HepG2 (cell line): ENCODE results near the gene LYST. TPM values are rescaled to one million over a fixed set of nuclear protein-coding genes. Genes with fewer than 3 reads are reported as not detected.

ENCODE experiments used
- ADNP ChIP-seq: sonication (generic); formaldehyde crosslinking; IDR thresholded peaks from 2 replicates; pipeline ENCODE4 v1.4.0; 2020; ENCODE audit warnings: missing genetic modification reagents
- ATAD3A ChIP-seq: sonication (generic); formaldehyde crosslinking; IDR thresholded peaks from 2 replicates; pipeline ENCODE4 v1.4.0; 2020; ENCODE audit warnings: missing genetic modification reagents
- CREB1 ChIP-seq, 2 experiments: fragments of 450-650 bp in 1 of 2; IDR thresholded peaks; 2 replicates each; pipeline ENCODE4 v1.6.1; 2016 to 2017; ENCODE audit warnings: control low read depth in 1 of 2, mild to moderate bottlenecking in 1 of 2, missing compliant biosample characterization in 1 of 2, missing genetic modification characterization in 1 of 2
- EP300 ChIP-seq, 3 experiments: sonication (generic) in 1 of 3; formaldehyde crosslinking in 1 of 3; IDR thresholded peaks; 2 replicates each; pipeline versions ENCODE4 v1.5.1 to v1.6.1; 2011 to 2020; ENCODE audit warnings: low read depth in 2 of 3, low read length in 2 of 3, borderline replicate concordance in 1 of 3, improper control_type of control experiment in 1 of 3, mild to moderate bottlenecking in 1 of 3, missing genetic modification reagents in 1 of 3, moderate library complexity in 1 of 3
- ERF ChIP-seq: IDR thresholded peaks from 2 replicates; pipeline ENCODE4 v1.6.1; 2018; ENCODE audit warnings: missing biosample characterization, missing genetic modification reagents
- GZF1 ChIP-seq: sonication (generic); formaldehyde crosslinking; IDR thresholded peaks from 2 replicates; pipeline ENCODE4 v1.5.1; 2020; ENCODE audit warnings: mild to moderate bottlenecking, missing genetic modification reagents
- KDM1A ChIP-seq: IDR thresholded peaks from 2 replicates; pipeline ENCODE4 v1.6.1; 2016; ENCODE audit warnings: missing compliant biosample characterization
- KDM3A ChIP-seq: IDR thresholded peaks from 2 replicates; pipeline ENCODE4 v1.6.1; 2018; ENCODE audit warnings: low read depth, missing compliant biosample characterization
- KLF6 ChIP-seq: IDR thresholded peaks from 2 replicates; pipeline ENCODE4 v1.8.0; 2016; ENCODE audit warnings: missing biosample characterization, missing genetic modification reagents
- NR2F2 ChIP-seq: IDR thresholded peaks from 2 replicates; pipeline ENCODE4 v1.6.1; 2012; ENCODE audit warnings: low read depth, inconsistent platforms, borderline replicate concordance
- PHF5A ChIP-seq: IDR thresholded peaks from one replicate; pipeline ENCODE4 v1.6.1; 2018; ENCODE audit warnings: low read depth, missing genetic modification reagents; ENCODE audit not compliant: unreplicated experiment
- SPEN ChIP-seq: sonication (generic); formaldehyde crosslinking; IDR thresholded peaks from 2 replicates; pipeline ENCODE4 v1.5.1; 2020; ENCODE audit warnings: low read depth, mild to moderate bottlenecking, missing genetic modification reagents
- SSRP1 ChIP-seq: IDR thresholded peaks from 2 replicates; pipeline ENCODE4 v1.6.1; 2016; ENCODE audit warnings: control low read depth
- TCF12 ChIP-seq, 2 experiments: fragments of 450-650 bp in 1 of 2; sonication (generic) in 1 of 2; formaldehyde crosslinking in 1 of 2; IDR thresholded peaks; 2 replicates each; pipeline versions ENCODE4 v1.6.1 to v1.8.0; 2017 to 2022; ENCODE audit warnings: antibody characterized with exemption in 1 of 2, mild to moderate bottlenecking in 1 of 2, missing genetic modification reagents in 1 of 2, moderate library complexity in 1 of 2
- ZFP1 ChIP-seq: IDR thresholded peaks from 2 replicates; pipeline ENCODE4 v1.6.1; 2016
- ZMAT3 ChIP-seq: sonication (generic); formaldehyde crosslinking; conservative IDR thresholded peaks from 2 replicates; pipeline ENCODE4 v1.7.0; 2021; ENCODE audit warnings: missing genetic modification reagents
- ZMYM3 ChIP-seq: sonication (generic); formaldehyde crosslinking; IDR thresholded peaks from 2 replicates; pipeline ENCODE4 v1.5.1; 2020; ENCODE audit warnings: mild to moderate bottlenecking, missing genetic modification reagents
- ZNF121 ChIP-seq: sonication (generic); formaldehyde crosslinking; IDR thresholded peaks from 2 replicates; pipeline ENCODE4 v1.5.0; 2020; ENCODE audit warnings: mild to moderate bottlenecking, missing genetic modification reagents
- ZNF468 ChIP-seq: sonication (generic); formaldehyde crosslinking; IDR thresholded peaks from 2 replicates; pipeline ENCODE4 v1.8.0; 2022; ENCODE audit warnings: mild to moderate bottlenecking, moderate library complexity, missing genetic modification reagents
- ZNF713 ChIP-seq: sonication (generic); formaldehyde crosslinking; IDR thresholded peaks from 2 replicates; pipeline ENCODE4 v1.4.0; 2020; ENCODE audit warnings: mild to moderate bottlenecking, missing genetic modification reagents
- ZNF737 ChIP-seq: sonication (generic); formaldehyde crosslinking; IDR thresholded peaks from 2 replicates; pipeline ENCODE4 v1.5.0; 2020; ENCODE audit warnings: missing genetic modification reagents, mild to moderate bottlenecking, borderline replicate concordance
- ZNF747 ChIP-seq: sonication (generic); formaldehyde crosslinking; IDR thresholded peaks from 2 replicates; pipeline ENCODE4 v1.8.1; 2023; ENCODE audit warnings: missing genetic modification reagents, mild to moderate bottlenecking, borderline replicate concordance
- ZNF777 ChIP-seq: sonication (generic); formaldehyde crosslinking; IDR thresholded peaks from 2 replicates; pipeline ENCODE4 v1.4.0; 2020; ENCODE audit warnings: missing genetic modification reagents
- ZNF781 ChIP-seq: sonication (generic); formaldehyde crosslinking; IDR thresholded peaks from 2 replicates; pipeline ENCODE4 v1.5.1; 2020; ENCODE audit warnings: borderline replicate concordance, mild to moderate bottlenecking, missing genetic modification reagents; ENCODE audit errors: not compliant biosample characterization
- ZNF790 ChIP-seq: sonication (generic); formaldehyde crosslinking; IDR thresholded peaks from 2 replicates; pipeline ENCODE4 v1.8.0; 2022; ENCODE audit warnings: missing genetic modification reagents, mild to moderate bottlenecking, borderline replicate concordance
- ZSCAN9 ChIP-seq: IDR thresholded peaks from 2 replicates; pipeline ENCODE4 v1.6.1; 2016; ENCODE audit warnings: borderline replicate concordance
- polyA plus RNA-seq, 8 experiments: library from polyadenylated mRNA; depleted of rRNA in 3 of 8; stranded (reverse) in 7 of 8; unstranded in 1 of 8; fragments of >200 nt; fragmentation: Illumina TruSeq in 4 of 8; extraction: Trizol in 4 of 8; gene quantifications; 2 replicates each; pipeline versions ENCODE4 v1.2.1 to v1.2.3, GENCODE V29; 2011 to 2016; ENCODE audit warnings: low read depth in 4 of 8, missing spikeins in 1 of 8, mixed read lengths in 1 of 8; ENCODE audit not compliant: insufficient read depth in 1 of 8
- total RNA-seq, 5 experiments: library from RNA; depleted of rRNA; stranded (reverse); fragments of >200 nt; fragmentation: Illumina TruSeq; extraction: Trizol; gene quantifications; 2 replicates each; pipeline ENCODE4 v1.2.3, GENCODE V29; 2016; ENCODE audit warnings: low read depth in 1 of 5
- TF ChIP-seq, protein P1 (sequence below): fragments of 450-650 bp; IDR thresholded peaks from 2 replicates; pipeline ENCODE4 v1.6.1; 2017
- TF ChIP-seq, protein P2 (sequence below): sonication (generic); formaldehyde crosslinking; IDR thresholded peaks from 2 replicates; pipeline ENCODE4 v1.4.0; 2020; ENCODE audit warnings: missing genetic modification reagents
- TF ChIP-seq, protein P3 (sequence below): sonication (generic); formaldehyde crosslinking; IDR thresholded peaks from 2 replicates; pipeline ENCODE4 v1.4.0; 2020; ENCODE audit warnings: missing genetic modification reagents

LYST gene
- total and polyA plus RNA-seq, 2 of the 13 experiments (the other 11 are each of a cell fraction or from before 2014, with no cell fraction given), result 0.91 to 2.5 TPM

DNA sequence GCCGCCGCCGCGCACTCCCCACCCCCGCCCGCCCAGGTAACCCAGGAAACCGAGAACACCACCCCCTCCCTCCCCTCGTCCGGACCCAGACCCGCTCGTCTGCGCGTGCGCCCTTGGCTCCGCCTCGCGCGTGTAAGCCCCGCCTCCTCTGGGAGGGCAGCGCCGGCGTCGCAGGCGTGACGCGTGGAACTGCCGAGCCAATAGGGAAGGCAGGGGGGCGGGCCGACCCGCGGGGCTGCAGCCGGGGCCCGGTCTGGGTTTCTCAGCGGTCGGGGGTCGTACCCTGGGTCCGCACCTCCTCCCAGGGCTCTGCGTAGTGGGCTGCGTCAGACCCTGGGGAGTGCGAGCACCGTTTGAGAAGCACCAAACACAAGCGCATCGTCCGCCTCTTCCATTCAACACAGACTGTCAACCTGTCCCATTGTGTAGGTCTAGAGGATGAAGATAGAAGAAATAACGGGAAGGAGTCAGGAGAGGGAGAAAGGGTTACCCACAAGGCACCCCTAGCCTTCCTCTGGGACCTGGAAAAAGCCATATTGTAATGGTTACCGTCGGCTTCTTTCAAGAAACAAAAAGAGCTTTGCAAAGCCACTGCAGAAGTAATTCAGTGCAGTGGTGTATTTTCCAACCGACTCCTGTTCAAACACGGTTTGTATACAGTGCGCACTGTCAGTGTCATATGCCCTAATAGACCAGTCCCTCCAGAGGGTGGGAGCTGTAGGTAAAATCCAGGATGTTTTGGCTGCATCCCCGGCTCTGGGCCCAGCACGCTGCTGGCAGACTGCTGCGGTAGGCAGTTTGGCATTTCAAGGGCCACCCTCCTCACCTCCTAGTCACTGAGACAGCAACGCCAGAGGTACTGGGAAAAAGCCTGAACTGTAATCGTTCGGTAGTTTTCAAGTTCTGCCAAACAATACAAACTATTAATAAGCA, 473 bp upstream of the LYST start (continued):
- TF ChIP-seq, protein P1, sequence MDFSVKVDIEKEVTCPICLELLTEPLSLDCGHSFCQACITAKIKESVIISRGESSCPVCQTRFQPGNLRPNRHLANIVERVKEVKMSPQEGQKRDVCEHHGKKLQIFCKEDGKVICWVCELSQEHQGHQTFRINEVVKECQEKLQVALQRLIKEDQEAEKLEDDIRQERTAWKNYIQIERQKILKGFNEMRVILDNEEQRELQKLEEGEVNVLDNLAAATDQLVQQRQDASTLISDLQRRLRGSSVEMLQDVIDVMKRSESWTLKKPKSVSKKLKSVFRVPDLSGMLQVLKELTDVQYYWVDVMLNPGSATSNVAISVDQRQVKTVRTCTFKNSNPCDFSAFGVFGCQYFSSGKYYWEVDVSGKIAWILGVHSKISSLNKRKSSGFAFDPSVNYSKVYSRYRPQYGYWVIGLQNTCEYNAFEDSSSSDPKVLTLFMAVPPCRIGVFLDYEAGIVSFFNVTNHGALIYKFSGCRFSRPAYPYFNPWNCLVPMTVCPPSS, result no peak
- TF ChIP-seq KDM3A (CRISPR knock-in tag), result no peak
- TF ChIP-seq ZNF777 (CRISPR knock-in tag), result no peak
- TF ChIP-seq ZNF737 (CRISPR knock-in tag), result no peak
- TF ChIP-seq NR2F2, result no peak
- TF ChIP-seq TCF12 (IDR thresholded peaks at IDR 0.05), result no peak
- no peak for TF ChIP-seq TCF12 (CRISPR knock-in tag; IDR thresholded peaks at IDR 0.05)
- TF ChIP-seq ZFP1, result no peak
- TF ChIP-seq ZNF121 (CRISPR knock-in tag), result no peak
- TF ChIP-seq ZSCAN9 (CRISPR knock-in tag), result no peak
- no peak for TF ChIP-seq ZNF747 (CRISPR knock-in tag)
- no peak for TF ChIP-seq ZMYM3 (CRISPR knock-in tag)
- TF ChIP-seq KLF6, result no peak
- no peak for TF ChIP-seq ATAD3A (CRISPR knock-in tag)
- no peak for TF ChIP-seq EP300 (IDR thresholded peaks at IDR 0.05; ENCODE audit: low read depth in 2 of 2, low read length in 2 of 2)
- no peak for TF ChIP-seq EP300 (CRISPR knock-in tag; IDR thresholded peaks at IDR 0.05; ENCODE audit: borderline replicate concordance)
- no peak for TF ChIP-seq ZNF468 (CRISPR knock-in tag)
- no peak for TF ChIP-seq ZNF790 (CRISPR knock-in tag)
- TF ChIP-seq SSRP1 (CRISPR knock-in tag), result no peak
- no peak for TF ChIP-seq ERF (CRISPR knock-in tag)
- no peak for TF ChIP-seq ZNF713 (CRISPR knock-in tag)
- TF ChIP-seq GZF1 (CRISPR knock-in tag), result no peak
- peak; percentile 35 for TF ChIP-seq ZNF781 (CRISPR knock-in tag)
- no peak for TF ChIP-seq PHF5A (CRISPR knock-in tag)
- TF ChIP-seq CREB1 (IDR thresholded peaks at IDR 0.05), result peak; percentile 90
- TF ChIP-seq CREB1 (CRISPR knock-in tag; IDR thresholded peaks at IDR 0.05), result peak; percentile 93
- TF ChIP-seq, protein P2, sequence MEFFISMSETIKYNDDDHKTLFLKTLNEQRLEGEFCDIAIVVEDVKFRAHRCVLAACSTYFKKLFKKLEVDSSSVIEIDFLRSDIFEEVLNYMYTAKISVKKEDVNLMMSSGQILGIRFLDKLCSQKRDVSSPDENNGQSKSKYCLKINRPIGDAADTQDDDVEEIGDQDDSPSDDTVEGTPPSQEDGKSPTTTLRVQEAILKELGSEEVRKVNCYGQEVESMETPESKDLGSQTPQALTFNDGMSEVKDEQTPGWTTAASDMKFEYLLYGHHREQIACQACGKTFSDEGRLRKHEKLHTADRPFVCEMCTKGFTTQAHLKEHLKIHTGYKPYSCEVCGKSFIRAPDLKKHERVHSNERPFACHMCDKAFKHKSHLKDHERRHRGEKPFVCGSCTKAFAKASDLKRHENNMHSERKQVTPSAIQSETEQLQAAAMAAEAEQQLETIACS (CRISPR knock-in tag), result no peak
- TF ChIP-seq, protein P3, sequence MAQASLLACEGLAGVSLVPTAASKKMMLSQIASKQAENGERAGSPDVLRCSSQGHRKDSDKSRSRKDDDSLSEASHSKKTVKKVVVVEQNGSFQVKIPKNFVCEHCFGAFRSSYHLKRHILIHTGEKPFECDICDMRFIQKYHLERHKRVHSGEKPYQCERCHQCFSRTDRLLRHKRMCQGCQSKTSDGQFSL (CRISPR knock-in tag), result 0 out of 2 replicates have a peak, but pooled peaks have one; percentile 6
- no peak for TF ChIP-seq ADNP (CRISPR knock-in tag)
- no peak for TF ChIP-seq KDM1A (CRISPR knock-in tag)
- TF ChIP-seq ZMAT3, result 0 out of 2 replicates have a peak, but pooled peaks have one; percentile 21
- no peak; the same call in 1 of the 2 replicates for TF ChIP-seq SPEN (CRISPR knock-in tag)
